ENCODE data around the gene MIXL1. TPM values are rescaled to one million over a fixed set of nuclear protein-coding genes. Genes with fewer than 3 reads are reported as not detected.
A peak's percentile ranks its signal among the peaks of the same experiment; 100 is the strongest.
"Not testable (repeated sequence)": the region's sequence is repeated elsewhere in the genome, so short reads cannot be mapped to it uniquely, and the experiment has no call there.

MIXL1 gene
- total RNA-seq, 1 donor from 2014 or later: not detected

GRCh38 chr1:226215239-226215638, 8.2 kb upstream of the MIXL1 start:
- ATAC-seq: no peak

DNA sequence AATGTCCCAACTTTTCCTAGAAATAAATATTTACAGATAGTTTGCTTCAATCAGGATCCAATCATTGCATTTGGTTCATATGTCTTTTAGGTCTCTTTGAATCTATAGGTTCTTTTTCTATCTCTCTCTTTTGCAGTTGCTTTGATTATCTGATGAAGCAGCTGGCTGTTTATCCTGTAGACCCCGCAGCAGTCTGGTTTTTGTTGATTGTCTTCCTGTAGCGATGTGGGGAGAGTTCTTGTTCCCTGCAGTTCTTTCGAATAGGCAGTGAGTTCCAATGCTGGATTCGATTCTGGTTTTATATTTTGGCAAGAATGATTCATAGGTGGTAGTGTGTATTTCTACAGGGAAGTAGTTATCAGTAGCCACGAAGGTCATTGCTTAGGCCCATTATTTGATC, 7.4 kb upstream of the MIXL1 start:
- no peak for ATAC-seq

GRCh38 chr1:226217273-226217672, 6.2 kb upstream of the MIXL1 start:
- ATAC-seq: no peak

DNA sequence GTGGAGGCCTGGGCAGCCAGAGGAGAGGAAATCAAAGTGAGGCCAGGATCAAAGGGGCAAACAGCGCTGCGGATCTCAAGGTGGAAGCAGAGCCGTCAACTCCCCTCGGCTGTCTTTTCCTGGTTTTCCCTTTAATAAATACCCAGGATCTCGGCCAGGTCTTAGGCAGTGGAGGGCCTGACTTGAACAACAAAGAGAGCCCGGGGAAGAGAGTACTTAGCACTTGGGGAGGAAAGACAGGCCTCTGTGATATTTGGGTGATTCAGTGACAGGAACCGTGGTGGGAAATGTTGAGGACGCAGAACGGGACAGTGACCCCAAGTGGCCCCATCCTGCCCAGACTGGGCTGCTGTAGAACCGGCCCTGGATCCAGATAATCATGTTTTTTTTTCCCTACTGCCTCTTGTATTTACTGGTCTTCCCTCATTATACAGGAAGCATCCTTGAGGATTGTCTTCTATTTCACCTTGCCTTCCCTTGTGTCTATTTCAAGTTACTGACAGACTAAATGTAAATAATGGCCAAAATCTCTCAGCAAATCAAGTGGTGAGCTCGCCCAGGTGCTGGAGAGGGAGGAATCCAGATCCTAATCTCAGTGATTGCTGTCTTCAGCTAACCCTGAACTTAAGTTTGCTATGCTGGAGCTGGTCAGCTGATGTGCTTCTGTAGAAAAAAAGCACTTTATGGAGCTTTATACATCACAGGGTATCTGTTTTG, 2.8 kb upstream of the MIXL1 start:
- no peak for ATAC-seq

GRCh38 chr1:226222686-226223085, 778 bp upstream of the MIXL1 start:
- ATAC-seq: no peak

GRCh38 chr1:226223786-226224244, 351 bp downstream of the MIXL1 start:
- peak; percentile 58 for ATAC-seq

- ATAC-seq: no peak
Observed at GRCh38 chr1:226226601-226227000, 3.1 kb downstream of the MIXL1 start.

- ATAC-seq: no peak
Observed at GRCh38 chr1:226233293-226233692, 9.8 kb downstream of the MIXL1 start.

- ATAC-seq: no peak
Observed at GRCh38 chr1:226233806-226234205, 10.3 kb downstream of the MIXL1 start.

- no peak for ATAC-seq
Observed at GRCh38 chr1:226236826-226237225, 13.4 kb downstream of the MIXL1 start.

DNA sequence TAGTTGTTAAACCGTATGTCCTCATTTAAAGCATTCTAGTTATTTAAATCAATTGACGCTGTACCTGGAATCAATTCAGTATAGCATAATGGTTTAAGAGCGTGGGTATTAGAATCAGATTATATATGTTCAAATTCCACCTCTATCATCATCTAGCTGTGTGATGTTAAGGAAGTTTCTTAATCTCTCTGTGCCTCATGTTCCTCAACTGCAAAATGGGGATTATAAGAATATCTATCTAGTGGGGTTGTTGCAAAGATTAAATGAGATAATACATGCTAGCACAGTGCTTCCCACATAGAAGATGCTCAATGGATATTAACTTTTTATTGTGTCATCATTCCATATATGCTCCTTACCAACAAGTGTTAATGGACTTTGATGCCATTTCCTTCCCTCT, 16.0 kb downstream of the MIXL1 start:
- ATAC-seq: no peak

DNA sequence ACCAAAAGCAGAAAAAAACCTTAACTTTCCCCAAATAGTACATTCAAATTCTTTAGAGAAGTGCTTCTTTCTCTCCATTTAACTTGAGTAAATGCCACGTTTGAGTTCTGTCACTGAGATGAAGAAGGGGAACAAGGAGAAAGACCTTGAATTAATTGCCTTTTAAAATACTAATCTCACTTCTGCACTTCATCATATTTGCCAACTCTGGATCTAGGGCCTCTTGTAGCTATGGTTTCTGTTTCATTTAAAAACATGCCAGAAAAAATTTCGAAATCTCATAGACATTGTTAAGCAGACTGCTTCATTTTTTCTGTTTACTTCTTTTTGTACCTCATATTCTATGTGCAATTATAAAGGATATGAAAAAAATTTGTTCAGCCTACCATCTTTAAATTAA, 24.6 kb downstream of the MIXL1 start:
- no peak for ATAC-seq

DNA sequence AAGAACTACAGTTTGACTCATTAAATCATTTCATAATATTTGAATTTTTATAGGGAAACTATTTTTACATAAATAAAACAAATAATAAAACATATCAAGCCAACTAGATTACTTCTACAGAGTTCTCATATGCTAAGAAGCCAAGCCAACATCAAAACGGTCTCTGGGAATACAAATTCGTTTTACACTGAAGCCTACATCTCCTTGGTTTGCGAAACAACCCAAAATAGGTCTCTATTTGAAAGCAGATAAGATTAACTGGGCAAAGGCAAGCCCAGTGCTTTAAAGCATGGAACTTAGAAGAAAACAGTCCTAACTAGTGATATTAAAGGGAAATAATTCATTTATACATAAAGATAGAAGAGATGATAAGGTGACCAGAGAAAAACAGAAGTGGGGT, 25.3 kb downstream of the MIXL1 start:
- no peak for ATAC-seq

- ATAC-seq: no peak
Observed at GRCh38 chr1:226250511-226250910, 27.0 kb downstream of the MIXL1 start.

DNA sequence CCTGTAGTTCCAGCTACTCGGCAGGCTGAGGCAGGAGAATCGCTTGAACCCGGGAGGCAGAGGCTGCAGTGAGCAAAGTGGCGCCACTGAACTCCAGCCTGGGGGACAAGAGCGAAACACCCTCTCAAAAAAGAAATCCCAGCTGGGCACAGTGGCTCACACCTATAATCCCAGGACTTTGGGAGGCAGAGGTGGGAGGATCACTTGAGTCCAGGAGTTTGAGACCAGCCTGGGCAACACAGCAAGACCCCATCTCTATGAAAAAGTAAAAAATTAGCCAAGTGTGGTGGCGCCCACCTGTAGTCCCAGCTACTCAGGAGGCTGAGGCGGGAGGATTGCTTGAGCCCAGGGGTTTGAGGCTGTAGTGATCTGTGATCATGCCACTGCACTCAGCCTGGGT, 29.4 kb downstream of the MIXL1 start:
- not testable (repeated sequence) for ATAC-seq

DNA sequence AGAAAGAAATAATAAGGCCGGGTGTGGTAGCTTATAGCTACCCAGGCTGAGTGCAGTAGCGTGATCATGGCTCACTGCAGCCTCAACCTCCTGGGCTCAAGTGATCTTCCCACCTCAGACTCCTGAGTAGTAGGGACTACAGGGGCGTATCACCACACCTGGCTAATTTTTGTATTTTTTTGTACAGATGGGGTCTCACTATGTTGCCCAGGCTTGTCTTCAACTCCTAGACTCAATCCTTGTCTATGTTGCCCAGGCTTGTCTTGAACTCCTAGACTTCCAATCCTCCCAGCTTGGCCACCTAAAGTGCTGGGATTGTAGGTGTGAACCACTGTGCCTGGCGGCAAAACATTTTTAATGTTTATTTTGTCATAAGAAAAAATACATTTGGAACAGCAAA, 30.5 kb downstream of the MIXL1 start:
- no peak for ATAC-seq

DNA sequence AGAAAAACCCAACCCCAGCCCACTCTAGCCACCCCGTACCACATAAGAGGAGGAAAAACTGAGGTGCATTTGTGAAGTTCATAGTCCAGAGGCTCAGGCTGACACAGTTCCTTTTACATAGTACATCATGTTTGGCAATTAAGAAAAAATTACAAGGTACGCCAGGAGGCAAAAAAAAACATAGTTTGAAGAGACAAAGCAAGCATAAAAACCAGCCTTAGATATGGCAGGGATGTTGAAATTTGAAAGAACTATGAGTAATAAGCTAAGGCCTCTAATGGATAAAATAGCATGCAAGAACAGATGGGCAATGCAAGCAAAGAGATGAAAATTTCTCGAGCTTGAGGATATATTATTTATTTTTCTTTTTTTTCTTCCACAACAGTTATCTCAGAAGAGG, 31.9 kb downstream of the MIXL1 start:
- no peak for ATAC-seq

GRCh38 chr1:226261818-226262217, 38.4 kb downstream of the MIXL1 start:
- ATAC-seq: no peak

GRCh38 chr1:226268421-226269124, 45.1 kb downstream of the MIXL1 start:
- peak; percentile 29 for ATAC-seq

- not testable (repeated sequence) for ATAC-seq
Observed at GRCh38 chr1:226272233-226272902, 48.9 kb downstream of the MIXL1 start.

DNA sequence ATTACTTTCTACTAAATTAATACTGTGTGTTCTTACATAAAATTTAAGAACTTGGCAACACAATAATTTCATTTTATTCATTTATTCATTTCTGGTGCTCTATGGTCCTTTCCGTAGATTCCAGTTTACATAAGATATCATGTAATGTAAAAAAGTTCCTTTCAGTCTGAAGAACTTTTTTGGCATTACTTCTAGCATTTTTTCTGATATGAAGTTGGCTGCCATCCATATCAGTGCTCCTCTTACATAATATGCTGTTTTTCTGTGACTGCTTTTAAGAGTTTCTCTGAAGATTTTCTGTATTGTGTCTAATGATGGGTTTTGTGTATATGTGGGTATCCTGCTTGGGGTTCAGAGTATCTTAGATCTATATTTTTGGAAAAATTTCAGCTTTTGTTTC, 50.7 kb downstream of the MIXL1 start:
- no peak for ATAC-seq

DNA sequence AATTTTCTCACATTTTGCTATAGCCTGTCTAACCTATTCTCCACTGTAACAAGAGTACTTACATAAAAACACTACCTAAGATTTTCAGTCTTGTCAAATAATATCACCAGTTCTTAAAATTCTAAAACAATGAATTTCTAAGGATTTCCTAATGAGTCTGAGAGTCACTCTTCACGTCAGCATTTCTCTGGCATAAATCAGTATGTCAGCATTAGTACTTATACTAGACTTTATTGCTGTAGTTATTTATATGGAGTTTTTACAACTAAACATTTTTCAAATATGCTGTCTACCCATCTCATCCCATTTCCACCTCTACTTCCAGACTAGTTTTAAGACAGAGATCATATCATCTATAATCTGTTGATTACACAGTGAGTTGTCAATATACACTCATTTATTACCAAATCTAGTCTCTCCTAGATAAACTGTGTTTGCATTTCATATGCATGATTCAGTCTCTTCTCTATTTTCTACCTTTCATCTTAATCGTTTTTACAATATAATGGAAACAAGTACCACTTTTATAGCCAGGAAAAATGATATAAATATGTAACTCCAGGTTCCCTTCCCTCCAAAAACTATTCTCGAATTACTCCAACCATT, 52.7 kb downstream of the MIXL1 start:
- ATAC-seq: no peak
